Kidney (tissue), 14 donors: ENCODE data around the gene SRD5A1. TPM values are rescaled to one million over a fixed set of nuclear protein-coding genes. Genes with fewer than 3 reads are reported as not detected.
A peak's percentile ranks its signal among the peaks of the same experiment; 100 is the strongest.

Source experiments
- DNase-seq, 5 donors: peaks; one replicate each; pipeline ENCODE4 v3.0.0-alpha.2; 2013 to 2020
- FAIRE-seq: peaks from 2 replicates; lab custom pipeline; 2012; peaks lifted over from hg19 to GRCh38; lab: Jason Lieb, UNC
- H3K27ac ChIP-seq, 2 donors: one replicate each; pipeline ENCODE4 v1.7.0; 2013; ENCODE audit warnings: low read depth in 2 of 2, low read length in 2 of 2, inconsistent platforms in 1 of 2
- H3K27me3 ChIP-seq: one replicate; pipeline ENCODE4 v1.7.1; 2013; ENCODE audit warnings: low read length, inconsistent platforms; ENCODE audit not compliant: control insufficient read depth, insufficient read depth
- H3K36me3 ChIP-seq, 3 donors: one replicate each; pipeline versions ENCODE4 v1.7.0 to v1.7.1; 2013; ENCODE audit warnings: low read length in 3 of 3, control low read depth in 1 of 3, inconsistent platforms in 1 of 3; ENCODE audit not compliant: insufficient read depth in 3 of 3, control insufficient read depth in 2 of 3
- H3K4me1 ChIP-seq, 3 donors: one replicate each; pipeline versions ENCODE4 v1.7.0 to v1.7.1; 2013; ENCODE audit warnings: low read length in 3 of 3, inconsistent platforms in 1 of 3, low read depth in 1 of 3; ENCODE audit not compliant: control insufficient read depth in 2 of 3, insufficient read depth in 2 of 3
- H3K4me3 ChIP-seq, 3 donors: one replicate each; pipeline versions ENCODE4 v1.7.0 to v1.8.1; 2013; ENCODE audit warnings: low read length in 3 of 3, control low read depth in 1 of 3, inconsistent platforms in 1 of 3
- H3K9ac ChIP-seq, 3 donors: one replicate each; pipeline versions ENCODE4 v1.7.0 to v1.7.1; 2013; ENCODE audit warnings: low read length in 3 of 3, control low read depth in 1 of 3, inconsistent platforms in 1 of 3
- H3K9me3 ChIP-seq, 3 donors: one replicate each; pipeline versions ENCODE4 v1.7.0 to v1.7.1; 2013; ENCODE audit warnings: low read length in 3 of 3, control low read depth in 1 of 3, inconsistent platforms in 1 of 3; ENCODE audit not compliant: control insufficient read depth in 2 of 3, insufficient read depth in 1 of 3
- intact Hi-C: fragments of 100-400 bp; cut with DNase I; formaldehyde crosslinking; loops from one replicate; pipeline ENCODE4 v1.11.1; 2022
- polyA plus RNA-seq: library from polyadenylated mRNA; stranded (reverse); fragments of 350-450 nt; fragmentation: Illumina TruSeq; extraction: RNeasy Lipid Tissue Mini Kit (QIAGEN cat#74804); gene quantifications from one replicate; pipeline ENCODE4 v1.2.3, GENCODE V29; 2014; ENCODE audit warnings: low read depth, low replicate concordance; ENCODE audit not compliant: insufficient read depth
- total RNA-seq: library from RNA; stranded (reverse); fragmentation: NEBNext Ultra II Directional; extraction: Animal tissue kit (Norgen Biotek cat#: 25700); gene quantifications from one replicate; pipeline ENCODE4 v1.2.1, GENCODE V29; 2021
- TF ChIP-seq, protein P1 (sequence below): IDR thresholded peaks from 3 replicates; pipeline ENCODE4 v1.5.1; 2012; ENCODE audit warnings: mild to moderate bottlenecking, moderate library complexity, borderline replicate concordance; ENCODE audit not compliant: insufficient read depth; ENCODE audit errors: extremely low read depth
- donor health status: control.
- donor health status: control.
- donor health status: control.
- donor health status: control.
- donor health status: control.
- donor health status: DM: yes; HTN: yes; CAD: no.
- donor health status: Normal renal cell carcinoma (clear cell type).

The SRD5A1 gene
- total and polyA plus RNA-seq, 2 donors from 2014 or later = 6.5 to 13.1 TPM

- DNase-seq (no peak), FAIRE-seq (no peak)
- no peak overlapping the region for H3K9ac ChIP-seq
- H3K4me3 ChIP-seq = no peak overlapping the region
- no peaks in the 10 kb centered on the region for H3K9me3 ChIP-seq
- intact Hi-C loops = no loop called here
- TF ChIP-seq, protein P1, sequence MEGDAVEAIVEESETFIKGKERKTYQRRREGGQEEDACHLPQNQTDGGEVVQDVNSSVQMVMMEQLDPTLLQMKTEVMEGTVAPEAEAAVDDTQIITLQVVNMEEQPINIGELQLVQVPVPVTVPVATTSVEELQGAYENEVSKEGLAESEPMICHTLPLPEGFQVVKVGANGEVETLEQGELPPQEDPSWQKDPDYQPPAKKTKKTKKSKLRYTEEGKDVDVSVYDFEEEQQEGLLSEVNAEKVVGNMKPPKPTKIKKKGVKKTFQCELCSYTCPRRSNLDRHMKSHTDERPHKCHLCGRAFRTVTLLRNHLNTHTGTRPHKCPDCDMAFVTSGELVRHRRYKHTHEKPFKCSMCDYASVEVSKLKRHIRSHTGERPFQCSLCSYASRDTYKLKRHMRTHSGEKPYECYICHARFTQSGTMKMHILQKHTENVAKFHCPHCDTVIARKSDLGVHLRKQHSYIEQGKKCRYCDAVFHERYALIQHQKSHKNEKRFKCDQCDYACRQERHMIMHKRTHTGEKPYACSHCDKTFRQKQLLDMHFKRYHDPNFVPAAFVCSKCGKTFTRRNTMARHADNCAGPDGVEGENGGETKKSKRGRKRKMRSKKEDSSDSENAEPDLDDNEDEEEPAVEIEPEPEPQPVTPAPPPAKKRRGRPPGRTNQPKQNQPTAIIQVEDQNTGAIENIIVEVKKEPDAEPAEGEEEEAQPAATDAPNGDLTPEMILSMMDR = no peak
- no peak overlapping the region for H3K27ac ChIP-seq
- H3K4me1 ChIP-seq = peaks cover 0 to 6% (median 6%) of the 10 kb centered on the region in 3 donors
- peaks cover 18 to 68% (median 45%) of the 10 kb centered on the region in 3 donors for H3K36me3 ChIP-seq
- no peaks in the 10 kb centered on the region for H3K27me3 ChIP-seq
Measured at GRCh38 chr5:6607559-6607936, 25.7 kb upstream of the SRD5A1 start.

- no peak for DNase-seq
- TF ChIP-seq, protein P1 = no peak
- H3K4me3 ChIP-seq = no peak overlapping the region
- H3K9me3 ChIP-seq = no peaks in the 10 kb centered on the region
- H3K4me1 ChIP-seq = peaks cover 0 to 6% (median 6%) of the 10 kb centered on the region in 3 donors
- no peak overlapping the region for H3K9ac ChIP-seq
- no peak for FAIRE-seq
- intact Hi-C loops = no loop called here
- H3K36me3 ChIP-seq = peaks cover 18 to 68% (median 41%) of the 10 kb centered on the region in 3 donors
- no peak overlapping the region for H3K27ac ChIP-seq
- H3K27me3 ChIP-seq = no peaks in the 10 kb centered on the region
Measured at GRCh38 chr5:6608016-6608415, 25.2 kb upstream of the SRD5A1 start.

GRCh38 chr5:6611334-6612256 lies 21.6 kb upstream of the SRD5A1 start:
- Histone ChIP-seq H3K27ac (no peak overlapping the region), H3K36me3 (peaks cover 19 to 78% (median 50%) of the 10 kb centered on the region in 3 donors), H3K4me3 (no peak overlapping the region), H3K4me1 (peaks cover 0 to 6% (median 6%) of the 10 kb centered on the region in 3 donors), H3K27me3 (no peaks in the 10 kb centered on the region), H3K9me3 (no peaks in the 10 kb centered on the region), H3K9ac (no peak overlapping the region)
- TF ChIP-seq, protein P1 = no peak
- DNase-seq (peak in 1 of 5 donors; percentile 15), FAIRE-seq (no peak)
- intact Hi-C loops = no loop called here
